GM21423 (cell line): Measurements from ENCODE around the gene NEBL.

Experiments
- ATAC-seq: cut with Tn5 transposase; IDR thresholded peaks from one replicate; pipeline ENCODE4 v1.9.1; 2021; ENCODE audit warnings: mild to moderate bottlenecking, moderate library complexity; ENCODE audit not compliant: unreplicated experiment

NEBL gene

DNA sequence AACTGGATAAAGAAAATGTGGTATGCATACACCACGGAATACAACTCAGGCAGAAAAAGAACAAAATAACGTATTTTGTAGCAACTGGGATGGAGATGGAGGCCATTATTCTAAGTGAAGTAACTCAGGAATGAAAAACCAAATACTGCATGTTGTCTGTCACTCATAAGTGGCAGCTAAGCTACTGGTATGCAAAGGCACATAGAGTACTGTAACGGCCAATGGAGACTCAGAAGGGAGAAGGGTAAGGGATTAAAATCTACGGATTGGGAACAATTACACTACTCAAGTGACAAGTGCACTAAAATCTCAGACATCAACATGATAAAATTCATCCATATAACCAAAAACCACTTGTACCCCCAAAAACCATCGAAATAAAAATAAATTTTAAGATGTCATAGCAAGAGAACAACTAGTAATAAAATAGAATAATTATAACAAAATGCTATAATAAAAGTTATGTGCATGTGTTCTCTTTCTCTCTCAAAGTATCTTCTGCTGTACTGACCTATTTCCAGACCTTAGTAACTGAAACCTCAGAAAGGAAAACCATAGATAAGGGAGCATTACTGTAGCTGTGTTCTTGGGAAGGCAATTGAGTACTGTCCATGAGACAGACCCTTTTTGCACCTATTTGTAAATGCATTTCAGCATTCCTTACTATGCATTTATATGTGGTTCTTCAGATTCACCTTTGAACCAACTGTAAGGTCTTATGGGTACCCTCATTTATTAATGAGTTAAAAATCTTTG, 6.7 kb upstream of the NEBL start:
- ATAC-seq: no peak

DNA sequence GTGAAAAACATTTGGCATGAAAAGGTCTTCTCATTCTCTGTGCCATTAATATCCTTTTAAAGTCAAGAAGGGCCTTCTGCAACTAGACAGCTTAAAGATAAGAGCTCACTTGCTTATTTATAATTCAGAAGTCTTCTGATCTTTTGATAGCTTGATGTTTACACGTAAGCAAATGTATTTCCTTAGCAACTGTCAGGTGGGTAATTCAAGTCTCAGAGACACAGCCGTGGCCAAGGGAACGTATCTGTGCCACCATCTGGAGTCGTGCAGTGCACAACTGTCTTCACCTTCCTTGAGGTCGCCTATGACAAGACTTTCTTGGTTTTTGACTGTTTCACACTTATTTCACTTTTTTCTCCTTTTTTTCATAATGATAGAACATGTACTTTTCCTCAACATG, 4.0 kb upstream of the NEBL start:
- no peak for ATAC-seq

DNA sequence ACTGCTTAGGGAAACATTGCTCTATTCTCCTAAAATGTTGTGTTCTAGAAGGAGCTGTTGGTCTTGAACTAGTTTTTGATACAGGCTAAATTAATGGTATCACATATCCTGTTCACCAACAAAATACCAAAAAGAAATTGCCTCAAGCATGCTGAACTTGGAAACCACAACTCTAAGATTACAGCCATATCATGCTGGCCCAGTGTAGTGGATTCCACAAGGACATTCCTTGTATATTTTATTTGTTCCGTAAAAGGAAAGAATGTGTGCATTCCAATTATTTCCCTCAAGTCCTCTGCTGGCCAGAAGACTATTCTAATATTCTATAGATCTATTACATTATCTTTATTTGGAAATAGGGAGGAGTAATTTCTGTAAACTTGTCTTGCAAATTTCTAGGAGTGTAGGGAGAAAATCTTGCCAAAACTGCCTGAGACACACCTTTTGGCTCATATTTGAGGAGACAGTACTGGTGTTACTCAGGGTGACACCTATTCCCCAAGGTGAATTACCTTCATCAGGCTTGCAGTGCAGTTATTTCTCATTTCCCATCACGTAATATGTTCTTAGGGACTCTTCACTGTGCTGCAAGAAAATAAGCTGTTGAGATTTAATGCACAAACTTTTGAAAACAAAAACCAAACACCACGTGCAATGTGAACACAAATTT, 1.9 kb upstream of the NEBL start:
- ATAC-seq: no peak

DNA sequence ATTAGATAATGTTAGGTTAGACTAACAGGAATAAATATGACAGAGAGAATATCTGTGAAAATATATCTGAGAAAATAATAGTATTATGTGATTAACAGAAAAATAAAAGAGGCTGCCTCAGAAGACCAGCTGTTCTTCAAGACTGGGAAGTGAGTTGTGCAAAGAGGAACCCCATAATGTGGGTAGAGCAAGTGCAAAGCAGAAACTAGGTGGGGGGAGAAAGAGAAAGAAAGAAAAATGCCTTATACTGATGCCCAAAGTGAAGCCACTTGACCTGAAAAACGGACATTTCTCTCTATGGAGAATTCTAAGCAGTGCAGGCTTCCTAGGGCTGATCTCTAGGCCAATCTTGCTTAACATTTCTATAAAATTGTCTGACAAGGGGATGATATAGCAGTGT, 3.8 kb downstream of the NEBL start:
- no peak for ATAC-seq

DNA sequence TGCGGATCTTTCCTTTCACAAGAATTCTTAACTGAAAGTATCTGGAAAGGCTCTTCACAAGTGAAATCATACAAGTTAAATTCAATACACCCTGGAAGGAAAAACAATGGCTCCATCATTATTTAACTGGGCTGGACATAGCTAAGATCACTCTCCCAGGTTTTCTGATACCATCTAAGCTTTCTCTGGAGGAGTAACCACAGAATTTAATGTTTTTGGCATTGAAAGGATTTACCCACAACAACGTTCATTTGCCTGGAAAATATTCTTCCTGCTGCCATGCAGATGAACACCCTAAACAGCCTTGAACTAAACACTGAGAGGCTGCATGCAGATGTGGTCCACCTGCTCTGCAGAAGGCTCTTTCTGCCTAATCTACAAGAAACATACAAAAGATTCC, 4.3 kb downstream of the NEBL start:
- ATAC-seq: no peak

DNA sequence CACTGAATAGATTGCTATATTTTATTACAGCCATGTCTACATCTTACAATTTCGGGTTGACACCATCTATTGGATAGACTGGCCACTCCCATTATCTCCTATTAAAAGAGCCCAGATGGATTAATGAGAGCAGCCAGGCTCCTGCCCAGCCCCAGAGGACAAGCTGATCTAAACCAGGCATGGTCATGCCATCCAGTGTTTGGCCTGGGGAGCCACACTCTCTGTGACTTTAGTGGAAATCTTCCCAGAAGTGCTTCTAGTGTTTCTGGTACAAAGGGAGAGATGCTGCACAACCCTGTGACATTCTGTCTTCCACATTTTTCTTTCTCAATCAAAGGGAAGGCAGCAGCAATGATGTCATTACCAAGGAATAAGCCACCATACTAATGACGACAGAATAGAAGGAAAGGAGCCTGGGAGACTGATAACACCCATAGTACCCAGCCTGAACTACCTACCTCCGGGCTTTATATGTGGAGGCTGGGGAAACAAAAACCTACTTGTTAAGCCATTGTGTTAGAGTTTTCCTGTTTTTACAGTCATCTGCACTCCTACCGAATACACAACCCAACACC, 5.0 kb downstream of the NEBL start:
- ATAC-seq: no peak

DNA sequence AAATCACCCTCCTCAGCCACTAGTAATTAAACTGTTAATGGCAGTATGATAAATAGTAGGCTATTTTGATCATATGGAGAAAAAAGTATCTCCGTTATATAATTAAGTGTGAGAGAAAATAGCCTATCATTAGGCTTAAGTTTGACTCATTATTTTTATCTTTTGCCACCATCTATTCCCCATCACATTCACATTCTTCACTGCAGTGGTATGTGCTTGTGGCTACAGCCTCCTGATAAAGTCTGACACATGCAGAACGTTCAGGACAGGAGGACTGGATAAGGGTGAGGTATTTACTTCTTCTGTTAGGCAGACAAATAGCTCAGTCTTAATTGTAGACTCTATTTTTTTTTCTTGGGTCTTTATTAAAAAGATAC, 5.8 kb downstream of the NEBL start:
- ATAC-seq: no peak

DNA sequence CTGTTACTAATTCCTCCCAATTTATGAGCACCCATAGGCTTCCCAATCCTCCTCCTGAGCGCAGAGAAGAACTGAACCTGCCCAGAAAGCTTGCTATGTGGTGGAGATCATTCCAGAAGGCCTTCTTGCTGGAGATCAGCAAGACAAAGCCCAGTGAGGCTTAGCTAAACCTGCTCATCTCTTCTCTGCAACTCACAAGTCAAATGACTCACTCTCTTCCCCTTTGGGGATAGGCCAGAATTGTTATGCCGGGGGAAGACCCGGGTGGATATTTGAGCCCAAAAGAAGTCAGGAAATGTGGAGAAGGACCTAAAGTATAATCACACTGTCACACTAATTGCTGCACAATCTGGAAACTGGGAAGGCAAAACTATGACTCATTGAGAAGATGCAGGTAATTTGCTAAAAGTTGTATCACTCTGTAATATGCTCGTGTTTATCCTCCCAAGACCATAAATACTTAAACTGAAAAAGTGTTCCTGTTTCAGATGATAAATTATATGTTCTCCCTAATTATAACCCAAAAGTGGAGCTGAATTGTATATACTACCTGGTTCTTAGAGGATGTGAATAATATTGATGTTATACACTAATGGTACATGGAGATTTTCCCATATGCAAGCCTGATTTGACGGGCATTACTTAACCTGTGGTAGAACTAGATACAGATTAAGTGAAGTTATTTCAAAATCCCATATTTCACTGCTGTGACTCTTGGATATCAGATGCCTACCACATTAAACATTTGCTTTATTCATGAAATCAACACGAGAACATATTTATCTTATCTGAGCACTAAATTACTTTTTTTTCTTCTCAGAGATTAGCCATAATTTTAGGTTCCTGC, 6.4 kb downstream of the NEBL start:
- ATAC-seq: no peak

DNA sequence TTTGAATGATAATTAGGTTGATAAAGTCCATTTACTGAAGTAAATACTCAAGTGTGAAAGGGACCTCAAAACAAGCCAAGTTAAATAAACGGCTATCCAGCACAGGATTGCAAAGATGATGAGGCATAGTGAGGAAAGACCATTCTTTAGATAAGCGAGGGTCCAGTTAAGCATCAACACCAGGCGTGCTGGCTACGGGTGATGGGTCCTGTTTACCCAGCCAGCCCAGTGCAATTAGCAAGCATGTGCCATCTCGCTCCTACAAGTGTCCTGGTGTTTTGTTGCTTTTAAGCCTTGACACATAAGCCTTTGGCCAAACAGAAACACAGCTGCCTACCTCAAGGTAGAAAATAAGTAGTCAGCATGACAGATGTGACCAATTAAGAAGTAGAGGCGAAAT, 7.1 kb downstream of the NEBL start:
- no peak for ATAC-seq

DNA sequence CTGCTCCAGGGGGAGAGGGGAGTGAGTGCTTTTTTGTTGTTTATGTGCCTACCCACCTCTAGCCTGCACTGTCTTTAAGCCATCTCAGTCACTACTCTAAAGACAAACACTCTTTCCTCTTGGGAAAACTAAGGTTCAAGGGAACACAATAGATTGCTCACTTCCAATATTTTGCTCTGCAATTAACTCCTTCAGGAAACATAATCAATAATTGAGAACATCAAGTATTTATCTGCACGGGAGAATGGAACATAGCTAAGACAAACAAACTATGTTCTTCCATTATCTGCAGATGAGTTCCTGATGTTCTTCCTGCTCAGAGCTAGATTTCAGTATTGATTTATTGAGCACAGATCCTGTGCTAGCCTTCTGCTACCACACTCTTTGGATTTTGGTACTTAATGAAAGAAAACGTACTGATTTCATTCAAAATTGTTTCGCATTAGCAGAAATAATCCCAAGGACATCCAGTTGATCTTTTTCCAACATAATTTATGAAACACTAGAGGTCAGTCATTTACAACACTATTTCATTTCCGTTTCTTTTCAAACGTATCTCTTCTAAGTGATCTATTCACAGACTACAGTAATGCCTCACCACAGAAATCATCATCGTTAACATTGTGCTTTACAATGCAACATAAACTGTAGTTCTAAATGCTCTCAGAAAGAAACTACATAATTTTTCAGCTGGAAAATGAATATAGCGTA, 8.3 kb downstream of the NEBL start:
- ATAC-seq: no peak

DNA sequence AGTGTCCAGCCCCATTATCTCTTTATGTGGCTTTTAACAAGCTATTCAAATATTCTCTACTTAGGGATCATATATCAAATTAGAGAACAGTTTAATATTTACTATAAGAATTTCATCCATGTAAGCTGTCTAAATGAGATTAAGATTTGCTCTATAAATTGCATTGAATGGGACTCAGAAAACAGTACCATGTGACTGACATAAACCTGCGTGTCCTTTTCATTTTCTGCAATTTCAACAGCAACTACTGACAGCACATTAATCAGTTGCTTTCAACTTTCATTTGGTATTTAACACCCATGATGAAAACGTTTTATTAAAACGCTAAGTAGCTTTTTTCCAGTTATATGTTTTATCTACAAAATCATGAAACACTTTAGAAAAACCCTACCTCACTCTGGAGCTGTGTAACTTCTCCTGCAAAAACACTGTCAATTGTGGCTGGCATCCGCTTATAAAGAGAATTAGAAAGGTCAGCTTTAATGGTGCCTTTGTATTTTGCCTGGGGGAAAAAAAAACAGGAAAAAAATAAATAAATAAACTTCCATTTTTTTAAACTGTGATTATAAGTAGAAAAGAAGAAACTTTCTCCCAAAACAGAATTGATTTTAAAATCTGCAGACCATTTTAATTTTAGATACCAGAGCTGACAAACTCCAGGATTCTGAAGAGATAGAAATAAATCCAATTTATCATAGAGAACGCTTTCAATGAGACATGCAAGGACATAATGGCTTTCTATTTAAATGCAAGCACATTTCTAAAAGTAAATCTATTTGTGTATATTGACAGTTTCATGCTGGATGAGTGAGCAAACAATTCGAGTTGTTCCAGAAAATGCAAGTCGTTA, 9.2 kb downstream of the NEBL start:
- ATAC-seq: no peak

DNA sequence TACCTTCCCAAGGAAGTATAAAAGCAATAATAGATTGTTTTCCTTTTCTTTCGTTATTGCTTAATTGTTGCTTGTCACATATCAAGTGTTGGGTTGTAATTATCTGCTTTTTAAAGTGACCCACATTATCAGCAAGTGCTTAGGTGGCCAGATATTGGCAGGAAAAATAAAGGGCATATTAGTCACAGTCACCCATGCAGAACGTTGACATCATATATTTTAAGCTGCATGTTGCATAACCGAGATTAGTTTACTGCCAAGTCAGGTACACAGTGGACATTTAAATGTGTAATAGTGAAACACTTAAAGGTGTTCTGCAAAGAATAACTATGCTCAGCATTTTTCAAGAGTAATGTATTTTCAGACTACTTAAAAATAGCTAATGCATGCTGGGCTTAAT, 11.4 kb downstream of the NEBL start:
- ATAC-seq: no peak

DNA sequence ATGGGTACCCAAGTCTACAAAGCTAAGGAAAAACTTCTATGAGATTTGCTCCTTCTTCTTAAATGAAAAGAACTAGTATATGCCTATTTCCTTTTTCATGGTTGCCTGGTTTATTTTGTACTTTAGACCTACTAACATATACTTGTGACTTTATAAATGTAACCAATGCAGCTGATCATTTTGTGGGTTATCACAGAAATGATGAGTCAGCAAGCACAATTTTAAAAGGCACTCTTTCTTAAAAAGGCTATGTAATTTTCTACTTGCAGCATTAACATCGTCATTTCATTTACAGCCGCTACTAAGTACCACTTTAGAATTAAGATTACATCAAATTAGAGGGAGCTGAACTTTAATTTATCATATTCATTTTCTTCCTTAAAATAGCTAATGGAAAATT, 13.6 kb downstream of the NEBL start:
- ATAC-seq: no peak

DNA sequence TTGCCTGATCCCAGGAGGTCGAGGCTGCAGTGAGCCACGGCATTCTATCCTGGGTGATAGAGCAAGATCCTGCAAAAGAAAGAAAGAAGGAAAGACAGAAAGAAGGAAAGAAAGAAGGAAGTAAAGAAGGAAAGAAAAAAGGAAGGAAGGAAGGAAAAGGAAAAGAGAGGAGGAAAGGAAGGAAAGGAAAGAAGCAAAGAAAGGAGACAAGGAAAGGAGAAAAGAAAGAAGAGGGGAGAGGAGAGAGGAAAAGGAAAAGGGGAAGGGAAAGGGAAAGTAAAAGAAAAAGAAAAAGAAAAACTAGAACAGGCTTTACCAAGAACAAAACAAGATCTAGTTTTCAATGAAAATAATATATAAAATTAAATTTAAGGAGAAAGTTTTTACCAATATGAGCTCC, 15.0 kb downstream of the NEBL start:
- no peak for ATAC-seq

DNA sequence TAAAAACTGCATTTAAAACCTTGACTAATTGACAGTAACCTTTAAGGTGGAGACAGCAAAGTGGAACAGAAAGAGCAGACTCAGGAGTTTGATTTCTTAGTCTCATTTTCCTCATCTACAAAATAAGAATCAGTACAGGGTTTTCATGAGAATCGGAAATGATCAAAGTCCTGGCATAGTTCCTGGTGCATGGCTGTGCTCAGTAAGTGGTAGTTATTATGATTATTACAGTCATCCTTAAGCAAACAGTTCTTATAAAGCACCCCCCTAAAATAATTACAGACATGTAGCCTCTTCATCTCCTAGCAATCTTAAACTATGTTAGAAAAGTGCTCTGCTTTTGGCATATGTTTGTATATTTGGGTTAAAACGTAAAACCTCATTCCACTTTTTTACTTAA, 18.0 kb downstream of the NEBL start:
- ATAC-seq: no peak

DNA sequence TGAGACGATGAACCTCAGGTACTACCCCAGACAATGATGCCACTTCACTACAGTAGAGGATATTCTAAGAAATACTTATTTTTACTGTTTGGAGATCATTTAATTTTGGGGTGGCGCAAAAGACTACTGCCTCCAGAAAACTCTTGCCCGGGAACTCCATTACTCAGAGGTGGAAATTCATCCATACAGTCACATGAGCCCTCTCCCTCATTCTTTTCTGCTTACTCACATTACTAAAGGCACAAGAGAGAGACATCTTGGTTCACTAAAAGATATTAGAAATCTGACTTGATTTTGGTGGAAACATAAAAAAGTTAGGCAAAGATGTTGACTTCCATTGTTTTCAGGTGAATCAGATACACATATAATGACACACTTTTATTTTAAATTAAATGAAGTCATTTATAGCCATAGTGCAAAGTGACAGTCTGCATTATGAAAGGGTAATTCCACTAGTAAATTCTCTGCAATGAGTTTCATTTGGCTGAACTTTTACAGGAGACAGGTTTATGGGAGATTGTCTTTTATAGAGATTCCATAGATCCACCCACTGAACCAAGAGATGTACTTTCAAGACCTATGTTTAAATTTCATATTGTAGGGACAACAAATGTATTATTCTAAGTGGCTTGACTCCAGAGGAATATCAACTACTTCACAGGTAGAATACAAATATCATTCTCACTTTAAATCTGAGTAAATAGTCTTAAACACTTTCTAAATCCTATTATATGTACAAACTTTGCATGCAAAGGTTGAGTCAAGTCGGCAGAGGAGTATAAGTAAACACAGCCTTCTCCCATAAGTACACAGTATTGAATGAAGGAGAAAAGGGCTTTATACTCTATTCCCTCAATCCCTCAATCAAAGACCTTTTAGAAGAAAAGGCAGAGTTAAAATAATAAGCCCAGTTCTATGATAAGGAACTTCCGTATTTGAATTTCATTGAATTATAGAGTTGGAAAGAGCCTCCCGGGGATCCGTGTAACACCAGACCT, 18.8 kb downstream of the NEBL start:
- ATAC-seq: no peak

DNA sequence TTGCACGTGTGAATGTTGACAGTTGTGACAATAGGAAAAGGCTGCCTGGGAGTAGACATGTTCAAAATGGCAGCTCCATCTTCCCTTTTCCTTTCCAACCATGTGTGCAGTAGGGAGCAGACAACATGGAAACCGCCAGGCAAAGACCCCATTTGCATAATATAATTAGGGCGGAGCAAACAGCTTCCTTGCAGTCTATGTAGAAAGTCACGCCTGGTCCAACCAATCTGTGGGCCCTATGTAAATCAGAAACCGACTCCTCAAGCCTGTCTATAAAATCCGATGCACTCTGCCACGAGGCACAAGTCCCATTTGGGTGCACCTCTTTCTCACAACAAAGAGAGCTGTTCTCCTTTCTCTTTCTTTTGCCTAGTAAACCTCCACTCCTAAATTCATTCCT, 19.6 kb downstream of the NEBL start:
- no peak for ATAC-seq

DNA sequence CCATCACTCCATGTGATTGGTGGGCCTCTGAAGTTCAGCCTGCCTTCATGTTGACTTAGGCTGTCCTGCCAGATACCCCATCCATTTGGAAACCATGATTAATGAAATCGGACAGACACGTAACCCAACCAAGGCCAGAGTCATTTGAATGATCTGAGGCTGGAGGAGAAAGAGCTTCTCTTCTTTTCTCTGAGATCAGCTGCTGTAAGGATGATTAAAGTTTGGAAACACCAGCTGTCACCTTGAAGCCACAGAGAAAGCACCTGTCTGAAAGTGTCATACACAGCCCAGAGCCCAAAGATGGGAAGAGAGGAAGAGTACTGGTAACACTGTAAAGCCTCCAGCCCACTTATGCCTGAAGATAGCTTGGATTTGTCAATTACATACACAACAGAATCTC, 22.9 kb downstream of the NEBL start:
- no peak for ATAC-seq

DNA sequence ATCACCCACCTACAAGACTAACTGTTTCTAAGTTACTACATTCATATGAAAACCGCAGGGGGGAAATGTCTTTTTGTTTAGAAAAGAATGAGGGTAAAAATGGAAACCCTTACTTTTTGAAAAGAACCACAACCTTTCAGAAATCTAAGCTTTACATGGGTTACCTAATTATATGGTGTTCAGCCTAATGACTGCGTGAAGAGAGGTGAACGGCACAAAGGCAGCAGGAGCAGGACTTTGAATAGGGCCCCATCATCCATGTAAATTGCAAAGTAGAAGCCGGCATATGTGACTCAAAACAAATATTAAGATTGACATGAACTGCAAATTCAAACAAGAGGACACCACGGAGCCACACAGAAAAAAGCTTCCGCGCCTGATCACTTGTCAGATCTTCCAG, 25.1 kb downstream of the NEBL start:
- ATAC-seq: no peak
